Uterus (tissue), 2 donors: ENCODE results near the gene RPL18.

Experiments
- POLR2A ChIP-seq, 2 donors: fragments of 450-650 bp; IDR thresholded peaks; one replicate each; pipeline ENCODE4 v1.6.1; 2016; ENCODE audit warnings: antibody characterized with exemption in 2 of 2, mild to moderate bottlenecking in 1 of 2, moderate library complexity in 1 of 2
- TF ChIP-seq, protein P1 (sequence below), 4 experiments: fragments of 200-600 bp in 2 of 4; fragments of 450-650 bp in 2 of 4; sonication (generic) in 2 of 4; IDR thresholded peaks; one replicate each; pipeline ENCODE4 v1.5.1; 2016 to 2019; ENCODE audit warnings: antibody characterized with exemption in 4 of 4, mild to moderate bottlenecking in 2 of 4, moderate library complexity in 1 of 4

- TF ChIP-seq, protein P1, sequence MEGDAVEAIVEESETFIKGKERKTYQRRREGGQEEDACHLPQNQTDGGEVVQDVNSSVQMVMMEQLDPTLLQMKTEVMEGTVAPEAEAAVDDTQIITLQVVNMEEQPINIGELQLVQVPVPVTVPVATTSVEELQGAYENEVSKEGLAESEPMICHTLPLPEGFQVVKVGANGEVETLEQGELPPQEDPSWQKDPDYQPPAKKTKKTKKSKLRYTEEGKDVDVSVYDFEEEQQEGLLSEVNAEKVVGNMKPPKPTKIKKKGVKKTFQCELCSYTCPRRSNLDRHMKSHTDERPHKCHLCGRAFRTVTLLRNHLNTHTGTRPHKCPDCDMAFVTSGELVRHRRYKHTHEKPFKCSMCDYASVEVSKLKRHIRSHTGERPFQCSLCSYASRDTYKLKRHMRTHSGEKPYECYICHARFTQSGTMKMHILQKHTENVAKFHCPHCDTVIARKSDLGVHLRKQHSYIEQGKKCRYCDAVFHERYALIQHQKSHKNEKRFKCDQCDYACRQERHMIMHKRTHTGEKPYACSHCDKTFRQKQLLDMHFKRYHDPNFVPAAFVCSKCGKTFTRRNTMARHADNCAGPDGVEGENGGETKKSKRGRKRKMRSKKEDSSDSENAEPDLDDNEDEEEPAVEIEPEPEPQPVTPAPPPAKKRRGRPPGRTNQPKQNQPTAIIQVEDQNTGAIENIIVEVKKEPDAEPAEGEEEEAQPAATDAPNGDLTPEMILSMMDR (IDR thresholded peaks at IDR 0.05), result no peak
- no peak for TF ChIP-seq POLR2A (IDR thresholded peaks at IDR 0.05)
These were observed 31.6 kb downstream of the RPL18 start for GRCh38 chr19:48587387-48587786.
